ENCODE results near the gene C9orf85.

Gene C9orf85

DNA sequence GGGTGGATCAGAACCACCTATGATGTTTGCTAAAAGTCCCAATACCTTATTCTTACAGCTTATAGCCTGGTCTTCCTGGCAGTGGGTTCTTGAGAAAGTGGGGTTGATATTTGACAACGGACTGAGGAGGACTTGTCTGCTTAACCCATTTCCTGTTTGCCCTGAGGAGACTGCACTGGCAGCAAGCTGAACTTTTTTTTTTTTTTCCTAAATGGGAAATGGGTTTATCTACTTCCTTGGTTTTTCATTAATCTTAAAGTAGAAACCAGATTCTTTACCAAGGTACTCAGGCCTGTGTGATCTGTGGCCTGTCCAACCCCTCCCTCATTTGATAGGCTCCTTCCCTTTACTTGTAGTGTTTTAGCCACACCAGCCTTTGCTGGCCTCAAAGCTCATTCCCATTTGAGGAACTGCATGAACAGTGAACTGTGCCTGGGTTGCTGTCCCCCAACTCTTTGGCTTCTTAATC is 101.9 kb downstream of the C9orf85 start:
- no peak for DNase-seq

DNA sequence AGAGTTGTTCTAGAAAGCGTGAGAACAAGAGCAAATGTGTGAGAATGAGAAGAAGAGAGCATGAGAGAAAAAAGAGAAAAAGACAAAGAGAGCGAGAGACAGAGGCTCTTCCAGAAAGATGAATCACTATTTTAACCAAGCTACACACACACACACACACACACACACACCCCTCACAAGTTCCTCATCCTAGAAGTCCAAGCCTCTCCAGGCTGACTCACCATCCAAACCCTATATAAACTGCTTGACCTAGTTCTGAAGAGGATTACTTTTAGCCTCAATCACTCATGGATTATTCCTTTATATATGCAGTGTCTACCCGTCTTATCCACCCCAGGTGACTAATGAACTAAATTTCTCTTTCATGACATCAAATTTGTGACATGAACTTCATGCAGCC is 111.4 kb downstream of the C9orf85 start:
- DNase-seq = no peak
